ENCODE data around the gene MRRF. TPM values are rescaled to one million over a fixed set of nuclear protein-coding genes. Genes with fewer than 3 reads are reported as not detected.

Gene MRRF
- polyA plus RNA-seq, 1 donor (not counting 4 experiments of a cell fraction or from before 2014, with no cell fraction given) = 82.6 TPM

- no peaks in the 10 kb centered on the region for H3K9me3 ChIP-seq (ENCODE audit: control insufficient read depth, low read depth, low read length)
- no peaks in the 10 kb centered on the region for H3K9me1 ChIP-seq (ENCODE audit: control insufficient read depth, extremely low read depth, insufficient read depth, low read length)
- no peaks in the 10 kb centered on the region for H3K4me1 ChIP-seq (ENCODE audit: control insufficient read depth, extremely low read depth, insufficient read depth, low read length)
- H3K4me2 ChIP-seq (ENCODE audit: control insufficient read depth, extremely low read depth, insufficient read depth, low read depth, low read length) = no peak overlapping the region
- H3K9ac ChIP-seq (ENCODE audit: control insufficient read depth, extremely low read depth, insufficient read depth, low read length) = no peak overlapping the region
- dilution Hi-C loops (cut with MboI; ENCODE audit: extremely low pct_ligation_motif_present, low sequenced_read_pairs) = no loop called here
- peaks cover 11 to 42% of the 10 kb centered on the region in 2 experiments for H3K36me3 ChIP-seq (ENCODE audit: control insufficient read depth in 2 of 2, extremely low read depth in 1 of 2, insufficient read depth in 2 of 2, low read length in 2 of 2)
- no peaks in the 10 kb centered on the region for H3K27me3 ChIP-seq (ENCODE audit: control insufficient read depth, extremely low read depth, insufficient read depth, low read length)
- H3K4me3 ChIP-seq (ENCODE audit: control insufficient read depth in 2 of 3, extremely low read depth in 1 of 3, insufficient read depth in 2 of 3, low read depth in 1 of 3, low read length in 3 of 3) = no peak overlapping the region
- DNase-seq (ENCODE audit: low read depth, low spot score) (no peak), FAIRE-seq (no peak)
- peaks cover 2% of the 10 kb centered on the region for H3K79me2 ChIP-seq (ENCODE audit: control insufficient read depth, insufficient read depth, low read length)
- no peak overlapping the region for H2AFZ ChIP-seq (ENCODE audit: control insufficient read depth, low read length)
- no peaks in the 10 kb centered on the region for H4K20me1 ChIP-seq (ENCODE audit: control insufficient read depth, extremely low read depth, insufficient read depth, low read length)
- TF ChIP-seq, protein P1, sequence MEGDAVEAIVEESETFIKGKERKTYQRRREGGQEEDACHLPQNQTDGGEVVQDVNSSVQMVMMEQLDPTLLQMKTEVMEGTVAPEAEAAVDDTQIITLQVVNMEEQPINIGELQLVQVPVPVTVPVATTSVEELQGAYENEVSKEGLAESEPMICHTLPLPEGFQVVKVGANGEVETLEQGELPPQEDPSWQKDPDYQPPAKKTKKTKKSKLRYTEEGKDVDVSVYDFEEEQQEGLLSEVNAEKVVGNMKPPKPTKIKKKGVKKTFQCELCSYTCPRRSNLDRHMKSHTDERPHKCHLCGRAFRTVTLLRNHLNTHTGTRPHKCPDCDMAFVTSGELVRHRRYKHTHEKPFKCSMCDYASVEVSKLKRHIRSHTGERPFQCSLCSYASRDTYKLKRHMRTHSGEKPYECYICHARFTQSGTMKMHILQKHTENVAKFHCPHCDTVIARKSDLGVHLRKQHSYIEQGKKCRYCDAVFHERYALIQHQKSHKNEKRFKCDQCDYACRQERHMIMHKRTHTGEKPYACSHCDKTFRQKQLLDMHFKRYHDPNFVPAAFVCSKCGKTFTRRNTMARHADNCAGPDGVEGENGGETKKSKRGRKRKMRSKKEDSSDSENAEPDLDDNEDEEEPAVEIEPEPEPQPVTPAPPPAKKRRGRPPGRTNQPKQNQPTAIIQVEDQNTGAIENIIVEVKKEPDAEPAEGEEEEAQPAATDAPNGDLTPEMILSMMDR (optimal IDR thresholded peaks at IDR 0.05 in 1 of 3, IDR thresholded peaks at IDR 0.05 in 1 of 3, conservative IDR thresholded peaks at IDR 0.05 in 1 of 3; ENCODE audit: extremely low read depth in 1 of 3, insufficient read depth in 2 of 3, low read length in 3 of 3) = no peak
- TF ChIP-seq EZH2 (IDR thresholded peaks at IDR 0.05; ENCODE audit: low read length) = no peak
- H3K27ac ChIP-seq (ENCODE audit: control insufficient read depth, insufficient read depth, low read length) = no peak overlapping the region
Observed at GRCh38 chr9:122291458-122291857, 26.8 kb downstream of the MRRF start.

DNA sequence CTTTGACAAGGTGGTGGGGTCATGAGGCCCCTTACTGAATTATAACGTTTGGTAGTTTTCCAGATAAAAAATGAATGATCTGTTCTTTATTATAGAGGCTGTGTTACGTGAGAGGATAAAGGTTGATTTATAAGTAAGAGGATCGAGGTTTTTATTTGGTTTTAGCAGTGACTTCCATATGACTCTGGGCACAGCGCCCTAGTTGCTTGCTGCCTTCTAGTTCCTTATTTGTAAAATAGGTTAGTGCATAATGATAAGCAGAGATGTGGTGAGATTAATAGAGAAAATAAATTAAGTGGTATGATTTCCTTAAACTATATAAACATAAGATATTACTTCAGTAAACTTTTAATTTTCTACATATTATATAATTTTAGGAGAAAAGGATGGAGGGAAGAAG lies 29.8 kb downstream of the MRRF start:
- H3K27ac ChIP-seq (ENCODE audit: control insufficient read depth, insufficient read depth, low read length) = no peak overlapping the region

More for the DNA sequence above, 29.8 kb downstream of the MRRF start:
- H4K20me1 ChIP-seq (ENCODE audit: control insufficient read depth, extremely low read depth, insufficient read depth, low read length) = no peaks in the 10 kb centered on the region
- H3K36me3 ChIP-seq (ENCODE audit: control insufficient read depth in 2 of 2, extremely low read depth in 1 of 2, insufficient read depth in 2 of 2, low read length in 2 of 2) = peaks cover 8 to 27% of the 10 kb centered on the region in 2 experiments
- DNase-seq (ENCODE audit: low read depth, low spot score) (no peak), FAIRE-seq (no peak)
- H3K9ac ChIP-seq (ENCODE audit: control insufficient read depth, extremely low read depth, insufficient read depth, low read length) = no peak overlapping the region
- no peak overlapping the region for H3K4me2 ChIP-seq (ENCODE audit: control insufficient read depth, extremely low read depth, insufficient read depth, low read depth, low read length)
- H3K9me3 ChIP-seq (ENCODE audit: control insufficient read depth, low read depth, low read length) = no peaks in the 10 kb centered on the region
- no peak overlapping the region for H2AFZ ChIP-seq (ENCODE audit: control insufficient read depth, low read length)
- TF ChIP-seq EZH2 (IDR thresholded peaks at IDR 0.05; ENCODE audit: low read length) = no peak
- TF ChIP-seq, protein P1 (optimal IDR thresholded peaks at IDR 0.05 in 1 of 3, IDR thresholded peaks at IDR 0.05 in 1 of 3, conservative IDR thresholded peaks at IDR 0.05 in 1 of 3; ENCODE audit: extremely low read depth in 1 of 3, insufficient read depth in 2 of 3, low read length in 3 of 3) = no peak
- no peaks in the 10 kb centered on the region for H3K4me1 ChIP-seq (ENCODE audit: control insufficient read depth, extremely low read depth, insufficient read depth, low read length)
- dilution Hi-C loops (cut with MboI; ENCODE audit: extremely low pct_ligation_motif_present, low sequenced_read_pairs) = no loop called here
- H3K9me1 ChIP-seq (ENCODE audit: control insufficient read depth, extremely low read depth, insufficient read depth, low read length) = no peaks in the 10 kb centered on the region
- no peaks in the 10 kb centered on the region for H3K27me3 ChIP-seq (ENCODE audit: control insufficient read depth, extremely low read depth, insufficient read depth, low read length)
- no peak overlapping the region for H3K4me3 ChIP-seq (ENCODE audit: control insufficient read depth in 2 of 3, extremely low read depth in 1 of 3, insufficient read depth in 2 of 3, low read depth in 1 of 3, low read length in 3 of 3)
- peaks cover 6% of the 10 kb centered on the region for H3K79me2 ChIP-seq (ENCODE audit: control insufficient read depth, insufficient read depth, low read length)

Data from keratinocyte (primary cell).